NCI-H526 treated with DMSO at 0.1 percent for 48 hours (cell line): Measurements from ENCODE around the gene HOXD10.

Source experiments
- DNase-seq: peaks from one replicate; lab custom pipeline; 2025; lab: John Stamatoyannopoulos, UW

Gene HOXD10

DNA sequence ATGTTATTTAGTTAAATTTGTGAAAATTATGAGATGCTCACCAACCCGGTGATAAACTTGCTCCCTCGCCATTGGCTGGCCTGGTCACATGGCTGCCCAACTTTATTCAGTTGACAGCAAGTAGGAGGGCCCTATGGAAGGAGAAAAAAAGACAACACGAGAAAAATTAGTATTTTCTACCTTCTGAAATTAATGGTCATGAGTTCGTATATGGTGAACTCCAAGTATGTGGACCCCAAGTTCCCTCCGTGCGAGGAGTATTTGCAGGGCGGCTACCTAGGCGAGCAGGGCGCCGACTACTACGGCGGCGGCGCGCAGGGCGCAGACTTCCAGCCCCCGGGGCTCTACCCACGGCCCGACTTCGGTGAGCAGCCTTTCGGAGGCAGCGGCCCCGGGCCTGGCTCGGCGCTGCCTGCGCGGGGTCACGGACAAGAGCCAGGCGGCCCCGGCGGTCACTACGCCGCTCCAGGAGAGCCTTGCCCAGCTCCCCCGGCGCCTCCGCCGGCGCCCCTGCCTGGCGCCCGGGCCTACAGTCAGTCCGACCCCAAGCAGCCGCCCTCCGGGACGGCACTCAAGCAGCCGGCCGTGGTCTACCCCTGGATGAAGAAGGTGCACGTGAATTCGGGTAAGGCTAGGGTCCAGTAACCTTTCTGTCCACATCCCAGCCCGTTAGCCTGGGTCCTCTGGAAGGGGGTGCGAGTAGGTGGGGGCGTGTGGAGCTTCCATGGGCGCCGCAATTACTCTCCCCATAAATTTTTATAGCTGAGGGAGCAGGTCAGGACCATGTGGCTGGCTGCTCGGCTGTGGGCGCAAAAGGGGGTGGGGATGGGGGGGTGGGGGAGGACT is 35.1 kb downstream of the HOXD10 start, which contains the start of gene HOXD4:
Gene HOXD4, plus strand, starts transcription at position 109 of the 846 bp plus-strand sequence. Its CDS starts 84 bp downstream, at position 193.
- DNase-seq = no peak

DNA sequence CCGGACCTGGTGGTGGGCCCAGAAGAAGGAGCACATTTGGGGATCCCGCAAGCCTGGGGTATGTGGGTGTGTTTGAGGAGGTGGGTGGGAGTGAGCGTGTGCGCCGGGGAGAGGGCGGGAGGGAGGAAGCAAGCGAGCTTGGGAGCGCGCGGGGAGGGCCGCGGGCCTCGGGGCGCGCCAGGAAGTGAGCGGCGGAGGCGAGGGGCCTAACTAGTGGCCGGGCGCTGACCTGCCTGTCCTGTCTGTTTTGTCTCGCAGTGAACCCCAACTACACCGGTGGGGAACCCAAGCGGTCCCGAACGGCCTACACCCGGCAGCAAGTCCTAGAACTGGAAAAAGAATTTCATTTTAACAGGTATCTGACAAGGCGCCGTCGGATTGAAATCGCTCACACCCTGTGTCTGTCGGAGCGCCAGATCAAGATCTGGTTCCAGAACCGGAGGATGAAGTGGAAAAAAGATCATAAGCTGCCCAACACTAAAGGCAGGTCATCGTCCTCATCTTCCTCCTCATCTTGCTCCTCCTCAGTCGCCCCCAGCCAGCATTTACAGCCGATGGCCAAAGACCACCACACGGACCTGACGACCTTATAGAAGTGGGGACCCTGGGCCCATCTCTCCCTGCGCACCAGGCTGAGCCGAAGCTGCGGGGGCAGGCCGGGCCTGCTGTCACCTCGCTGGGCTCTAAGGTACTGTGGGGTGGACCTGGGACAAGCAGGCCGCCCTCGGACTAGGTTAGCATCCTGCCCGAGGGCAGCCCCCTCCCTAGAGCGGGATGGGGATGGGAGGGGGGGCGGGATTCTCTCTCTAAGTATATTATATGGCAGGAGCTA is 36.0 kb downstream of the HOXD10 start:
- DNase-seq = no peak

DNA sequence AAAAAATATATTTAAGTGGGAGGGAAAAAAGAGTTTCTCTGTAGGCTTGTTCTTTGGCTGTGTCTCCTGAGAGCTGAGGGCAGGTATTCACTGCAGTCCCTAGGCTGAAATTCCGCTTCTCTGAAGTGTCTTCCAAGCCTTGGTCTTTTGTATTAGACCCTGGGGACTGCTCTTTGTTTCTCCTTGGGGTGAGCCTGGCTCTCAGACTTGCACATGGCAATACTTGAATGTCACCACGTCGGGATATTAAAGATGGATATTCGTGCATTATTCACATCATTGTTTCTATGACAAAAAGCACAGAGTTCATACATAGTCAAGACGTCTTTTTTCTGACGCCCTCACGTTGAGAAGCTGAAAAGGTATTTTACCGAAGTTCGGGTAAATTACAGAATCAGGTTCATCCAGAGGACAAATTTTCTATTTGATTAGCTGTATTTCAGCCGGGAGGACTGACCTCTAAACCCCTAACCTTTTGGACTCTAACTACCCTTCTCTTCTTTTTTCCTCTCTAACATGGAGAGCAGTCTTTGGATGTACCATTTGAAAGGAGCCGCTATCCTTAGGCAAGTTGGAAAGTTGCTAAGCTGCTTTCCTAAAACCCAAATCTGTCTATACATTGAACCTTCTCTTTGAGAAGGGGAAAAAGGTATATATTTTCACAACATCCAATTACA is 38.1 kb downstream of the HOXD10 start:
- DNase-seq = no peak

DNA sequence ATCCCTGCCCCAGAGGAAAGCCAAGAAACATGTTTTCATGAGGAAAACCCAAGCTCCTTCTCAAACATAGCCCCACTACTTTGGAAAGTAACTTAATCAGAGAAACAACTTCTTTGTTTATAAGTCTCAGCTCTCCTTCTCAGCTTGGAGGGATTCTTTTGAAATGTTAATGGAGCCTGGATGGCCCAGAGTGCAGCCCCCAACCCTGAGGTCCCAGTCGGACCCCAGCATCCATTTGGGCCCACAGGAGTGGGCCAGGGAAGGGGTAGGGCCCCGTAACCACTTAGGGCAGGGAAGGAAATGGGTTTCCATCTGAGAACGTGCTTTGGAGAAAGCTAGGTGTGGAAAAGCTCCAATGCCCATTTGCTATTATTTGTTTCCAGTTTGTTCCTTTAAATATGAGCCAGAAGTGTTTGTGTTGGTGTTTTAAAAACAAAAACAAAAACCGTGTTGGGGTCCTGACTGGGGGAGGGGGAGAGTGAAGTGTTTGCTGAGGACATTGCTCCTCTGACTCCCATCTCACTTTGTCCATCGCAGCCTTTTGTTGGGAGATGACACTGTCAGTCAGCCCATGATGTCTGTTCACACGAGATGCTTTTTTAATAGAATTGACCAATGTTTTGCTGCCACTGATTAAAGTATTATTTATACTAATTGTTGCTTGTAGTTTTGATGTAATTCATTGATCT is 38.9 kb downstream of the HOXD10 start:
- DNase-seq = no peak

DNA sequence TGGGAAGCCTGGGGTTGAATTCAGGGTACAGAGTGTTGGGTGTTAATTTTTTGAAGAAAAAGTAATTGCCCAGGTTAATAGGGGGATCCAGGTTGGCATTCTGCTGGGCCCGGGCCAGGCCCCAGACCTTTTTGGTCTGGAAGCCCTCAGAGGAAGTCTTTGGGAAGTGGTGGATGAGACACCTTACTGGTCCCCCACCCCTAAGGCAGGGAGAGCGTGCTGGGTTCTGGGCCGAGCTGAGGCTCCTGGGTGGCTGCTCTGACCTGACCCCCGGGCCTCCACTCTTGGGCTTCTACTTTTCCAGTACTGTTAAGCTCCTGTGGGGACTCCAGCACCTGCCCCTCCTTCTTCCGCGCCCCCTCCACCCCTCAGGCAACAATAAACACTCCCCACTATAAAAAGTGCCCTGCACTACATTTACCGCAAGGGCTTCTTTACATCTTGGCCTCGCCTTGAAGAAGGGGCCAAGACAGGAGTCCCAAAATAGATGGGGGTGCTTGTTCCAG is 39.8 kb downstream of the HOXD10 start:
- DNase-seq = no peak

DNA sequence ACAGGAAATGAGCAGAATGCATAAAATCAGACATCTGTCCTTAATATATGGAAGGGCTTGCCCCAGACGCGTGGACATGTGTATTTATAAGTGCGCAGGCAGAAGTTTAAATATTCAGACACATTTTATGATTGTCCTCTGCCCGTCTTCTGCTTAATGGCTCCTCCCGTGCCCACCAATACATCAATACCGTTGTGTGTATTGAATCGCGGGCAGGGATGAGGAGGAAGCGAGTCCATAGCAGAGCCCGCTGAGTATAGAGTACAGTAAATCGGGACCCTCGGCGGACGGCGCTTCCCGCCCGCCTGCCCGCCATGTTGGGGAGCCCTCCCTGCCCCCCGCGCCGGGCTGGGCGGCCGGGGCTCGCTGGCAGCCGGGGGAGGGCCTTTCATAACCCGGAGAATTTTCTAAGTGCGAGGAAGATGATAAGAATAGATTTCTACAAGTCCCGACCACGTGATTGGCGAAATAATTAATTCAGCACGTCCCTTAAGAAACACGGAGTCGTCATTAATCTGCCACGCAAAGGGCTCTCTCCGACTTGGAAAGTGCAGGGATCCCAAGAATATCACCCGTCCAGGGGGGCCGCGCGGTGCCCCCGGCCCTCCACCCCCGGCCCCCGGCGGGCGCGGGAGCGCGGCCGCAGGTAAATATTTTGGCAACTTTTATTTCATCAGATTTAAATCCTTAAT is 40.4 kb downstream of the HOXD10 start, which contains the start of gene HOXD3:
Gene HOXD3, plus strand, starts transcription at position 501 of the 692 bp plus-strand sequence. CDS start 11,808 bp downstream, outside the sequence.
- peak; percentile 44 for DNase-seq

DNA sequence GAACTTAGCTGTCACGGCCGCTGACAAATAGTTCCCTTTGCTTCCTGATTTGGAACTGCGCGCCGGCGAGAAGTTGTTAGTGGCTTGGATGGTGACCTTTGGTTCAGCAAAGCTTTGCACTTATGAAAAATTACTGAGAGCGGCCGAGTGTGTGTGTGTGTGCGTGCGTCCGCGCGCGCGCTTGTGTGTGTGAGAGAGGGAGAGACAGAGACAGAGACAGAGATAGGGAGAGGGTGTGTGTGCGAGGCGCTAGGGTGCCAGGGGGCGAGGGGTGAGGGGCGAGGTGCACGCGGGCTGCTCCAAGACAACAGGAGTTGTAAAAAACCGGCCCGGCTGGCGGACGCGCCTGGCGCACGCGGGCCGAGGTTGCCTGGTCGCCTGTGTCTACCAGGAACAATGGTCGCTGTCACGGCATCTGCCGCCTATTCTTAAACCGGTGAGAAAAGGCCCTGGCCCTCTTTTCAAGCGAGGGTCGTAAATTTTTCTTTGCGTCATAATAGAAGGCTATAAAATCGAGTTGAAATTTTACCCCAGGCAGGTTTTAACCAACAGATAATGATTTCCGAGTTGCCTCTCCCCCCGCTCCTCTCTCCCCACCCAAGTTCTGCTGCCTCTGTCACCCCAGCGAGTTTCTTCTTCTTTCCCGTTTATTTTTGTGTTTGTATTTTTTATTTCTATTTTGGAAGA is 41.1 kb downstream of the HOXD10 start:
- peak; percentile 81 for DNase-seq

DNA sequence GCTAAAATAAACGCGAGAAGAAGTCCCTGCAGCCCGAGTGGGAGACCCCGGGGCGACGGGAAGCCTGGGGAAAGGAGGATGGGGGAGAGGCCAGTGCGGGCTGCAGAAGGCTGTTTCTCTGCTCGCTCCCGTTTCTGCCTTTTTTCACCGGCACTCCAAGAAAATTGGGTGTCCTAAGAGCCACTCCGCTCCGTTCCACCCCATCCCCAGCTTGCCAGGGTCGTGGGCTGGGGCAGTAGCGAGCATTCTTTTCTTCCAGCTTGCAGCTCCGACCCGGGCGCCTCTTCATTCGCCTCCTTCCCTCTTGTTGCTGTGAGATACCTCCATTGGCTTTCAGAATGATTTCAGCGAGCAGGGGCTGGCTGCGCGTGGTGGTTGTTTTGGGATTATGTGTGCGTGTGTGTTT is 41.6 kb downstream of the HOXD10 start:
- peak; percentile 80 for DNase-seq

DNA sequence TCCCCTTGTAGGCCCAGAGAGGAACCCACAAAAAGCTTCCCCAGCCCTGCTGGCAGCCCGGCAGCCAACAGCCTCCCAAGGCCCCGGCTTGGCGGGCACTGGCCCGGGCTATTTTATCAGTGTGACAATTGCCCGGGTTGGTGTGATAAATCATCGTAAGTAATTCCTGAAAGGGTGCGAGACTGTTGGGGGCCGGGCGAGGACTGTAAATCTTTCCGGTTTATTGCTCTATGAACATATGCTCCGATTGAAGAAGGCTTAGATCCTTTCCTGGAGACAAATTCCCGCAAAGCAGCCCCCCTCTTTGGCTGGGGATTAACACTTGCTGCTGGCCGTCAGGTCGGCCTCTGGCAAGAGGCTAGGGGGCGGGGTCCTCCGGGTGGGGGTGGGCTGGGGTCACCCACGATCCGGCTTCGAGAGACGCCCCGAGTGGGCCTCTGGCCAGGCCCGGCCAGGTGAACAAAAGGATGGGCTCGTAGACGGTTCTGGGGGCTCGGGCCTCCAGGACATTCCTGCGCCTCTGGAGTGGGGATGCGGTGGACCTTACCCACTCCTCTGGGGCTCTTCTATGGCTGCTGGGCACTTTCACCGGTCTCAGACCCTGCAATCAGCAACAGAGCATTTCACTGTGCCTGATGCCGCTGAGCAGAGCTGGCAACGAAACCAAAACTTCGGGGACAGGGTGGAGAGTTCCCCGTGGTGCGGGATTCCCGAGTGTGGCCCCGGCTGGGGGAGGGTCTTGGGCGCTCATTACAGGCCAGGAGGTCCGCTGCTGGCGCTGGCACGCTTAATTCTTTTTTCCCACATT is 42.5 kb downstream of the HOXD10 start:
- DNase-seq = peak; percentile 39

DNA sequence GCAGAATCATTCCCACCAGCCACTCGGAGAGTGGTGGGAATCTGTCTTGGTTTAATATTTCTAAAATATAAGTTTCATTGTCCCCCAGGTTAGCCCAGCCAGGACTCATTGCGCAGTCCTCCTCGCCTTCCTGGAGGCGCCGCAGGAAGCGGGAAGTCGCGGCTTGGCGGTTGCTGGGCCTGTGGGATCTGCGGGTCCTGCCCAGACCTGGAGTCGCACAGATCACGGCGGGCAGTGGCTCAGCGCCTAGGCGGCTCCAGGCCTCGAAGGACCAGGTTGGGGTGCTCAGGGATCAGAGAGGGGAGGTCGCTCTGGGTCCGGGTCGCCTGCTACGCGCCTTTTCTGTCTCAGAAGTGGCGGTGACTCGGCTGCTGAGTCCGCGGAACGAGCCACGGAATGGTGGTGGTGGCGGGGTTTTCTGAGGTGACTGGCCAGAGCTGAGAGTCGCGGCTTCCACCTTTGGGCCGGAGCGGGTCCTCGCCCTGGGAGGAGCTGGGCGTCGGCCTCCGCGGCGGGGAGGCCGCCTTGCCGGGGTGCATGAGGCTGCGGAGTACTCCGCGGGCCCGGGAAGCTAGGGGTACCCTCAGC is 43.2 kb downstream of the HOXD10 start:
- peak; percentile 32 for DNase-seq

DNA sequence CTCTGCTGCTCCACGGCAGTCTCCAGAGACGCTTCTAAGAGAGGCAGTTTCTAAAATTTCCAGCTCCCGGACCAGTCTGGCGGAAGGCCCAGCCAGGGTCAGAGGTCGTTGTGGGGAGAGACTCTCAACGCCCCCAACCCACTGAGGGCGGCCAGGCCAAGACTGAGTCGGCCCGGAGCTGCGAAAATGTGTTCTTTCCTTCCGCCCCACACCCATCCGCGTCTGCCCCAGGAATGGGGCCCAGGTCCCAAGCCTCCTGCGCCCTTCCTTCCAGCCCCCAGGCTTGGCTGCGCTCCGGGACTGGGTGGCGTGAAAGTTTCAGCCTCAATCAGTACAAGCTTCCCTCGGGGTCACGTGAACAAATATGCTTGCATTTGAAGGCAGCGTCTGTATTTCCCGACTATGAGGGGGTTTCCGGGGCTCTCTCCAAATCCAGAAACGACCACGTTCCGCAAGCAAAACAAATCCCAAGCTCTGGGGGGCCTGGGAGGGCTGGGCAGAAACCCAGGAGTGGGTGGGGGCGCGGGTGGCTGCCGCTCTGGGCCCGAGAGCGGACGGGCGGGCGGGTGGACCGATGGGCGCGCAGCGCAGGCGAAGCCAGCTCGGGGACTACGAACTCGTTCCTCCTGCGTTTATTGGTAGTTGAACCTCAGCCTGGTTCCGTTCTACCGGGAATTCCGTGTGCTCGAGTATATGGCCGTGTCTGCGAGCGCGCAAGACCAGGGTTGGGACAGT is 43.8 kb downstream of the HOXD10 start:
- DNase-seq = peak; percentile 24

DNA sequence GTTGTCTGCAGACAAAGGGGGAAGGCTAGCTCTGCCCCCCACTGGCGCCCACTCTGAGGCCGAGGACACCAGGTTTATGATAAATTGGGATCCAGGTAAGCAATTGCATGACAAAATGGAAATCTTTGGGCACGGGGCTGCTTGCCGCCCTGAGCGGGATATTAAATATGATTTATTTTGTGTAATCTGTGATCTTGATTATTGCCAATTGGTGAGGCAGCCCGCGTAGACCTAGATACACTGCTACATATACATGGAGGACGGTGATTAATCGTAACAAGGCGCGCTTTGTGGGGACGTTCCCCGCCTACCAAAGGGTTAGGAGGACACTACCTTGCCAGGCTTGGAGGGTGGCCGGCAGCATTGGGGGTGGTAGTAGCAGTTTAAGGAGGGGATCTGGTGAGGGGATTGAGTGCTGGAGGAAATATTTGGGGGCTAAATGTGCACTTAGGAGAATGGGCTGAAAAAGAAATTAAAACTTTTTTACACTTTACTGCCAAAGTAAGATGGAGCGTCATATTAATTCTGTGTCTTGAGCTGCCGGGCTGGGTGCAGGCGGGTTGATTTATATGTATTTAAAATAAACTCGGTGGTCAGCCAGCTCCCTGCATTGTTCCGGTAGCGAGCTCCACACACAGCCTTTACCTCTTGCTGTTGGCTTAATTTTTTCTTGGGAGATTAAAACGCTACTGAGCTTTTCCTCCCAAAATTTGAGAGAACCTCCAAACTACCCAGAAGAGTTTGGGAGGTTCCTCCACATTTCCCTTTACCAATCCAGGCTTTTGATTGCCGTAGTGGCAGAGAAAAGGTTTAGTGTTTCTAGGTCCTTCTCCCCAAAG is 44.6 kb downstream of the HOXD10 start:
- no peak for DNase-seq

DNA sequence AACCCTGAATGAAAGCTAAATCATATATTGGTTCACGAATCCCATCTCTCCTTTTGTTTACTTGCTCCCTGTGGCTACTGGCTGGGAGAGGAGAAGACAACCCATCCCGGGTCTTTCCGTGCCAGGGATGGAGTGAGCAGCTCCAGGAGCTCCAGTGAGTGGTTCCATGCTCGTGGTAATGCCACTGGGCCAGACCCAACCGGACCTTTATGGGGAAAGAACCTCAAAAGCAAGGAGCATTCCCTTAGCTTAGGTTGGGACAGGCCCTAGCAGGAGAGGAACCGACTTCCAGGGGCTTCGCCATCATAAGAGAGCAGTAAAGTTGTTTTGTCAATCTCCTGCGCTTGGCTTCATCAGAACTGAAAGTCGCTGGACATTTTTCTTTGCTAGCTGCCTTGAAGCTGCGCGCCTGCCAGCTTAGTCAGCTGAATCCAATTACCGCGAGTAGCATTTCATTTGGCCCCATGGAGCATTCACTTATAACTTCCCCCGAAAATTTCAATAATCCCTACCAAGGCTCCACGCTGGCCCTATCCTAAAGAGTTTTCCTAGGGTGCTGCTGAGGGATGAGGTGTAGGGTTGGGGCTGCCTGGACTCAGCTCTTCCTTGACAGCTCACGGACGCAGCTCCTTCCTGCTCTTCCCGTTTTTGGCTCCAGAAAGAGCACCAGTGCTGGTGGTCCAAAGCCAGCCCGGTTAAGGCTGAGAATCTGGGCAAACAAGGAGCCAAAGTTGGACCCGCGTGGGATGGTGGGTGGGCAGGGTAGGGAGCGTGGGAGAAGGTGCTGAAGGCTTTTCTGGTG is 45.4 kb downstream of the HOXD10 start:
- no peak for DNase-seq

DNA sequence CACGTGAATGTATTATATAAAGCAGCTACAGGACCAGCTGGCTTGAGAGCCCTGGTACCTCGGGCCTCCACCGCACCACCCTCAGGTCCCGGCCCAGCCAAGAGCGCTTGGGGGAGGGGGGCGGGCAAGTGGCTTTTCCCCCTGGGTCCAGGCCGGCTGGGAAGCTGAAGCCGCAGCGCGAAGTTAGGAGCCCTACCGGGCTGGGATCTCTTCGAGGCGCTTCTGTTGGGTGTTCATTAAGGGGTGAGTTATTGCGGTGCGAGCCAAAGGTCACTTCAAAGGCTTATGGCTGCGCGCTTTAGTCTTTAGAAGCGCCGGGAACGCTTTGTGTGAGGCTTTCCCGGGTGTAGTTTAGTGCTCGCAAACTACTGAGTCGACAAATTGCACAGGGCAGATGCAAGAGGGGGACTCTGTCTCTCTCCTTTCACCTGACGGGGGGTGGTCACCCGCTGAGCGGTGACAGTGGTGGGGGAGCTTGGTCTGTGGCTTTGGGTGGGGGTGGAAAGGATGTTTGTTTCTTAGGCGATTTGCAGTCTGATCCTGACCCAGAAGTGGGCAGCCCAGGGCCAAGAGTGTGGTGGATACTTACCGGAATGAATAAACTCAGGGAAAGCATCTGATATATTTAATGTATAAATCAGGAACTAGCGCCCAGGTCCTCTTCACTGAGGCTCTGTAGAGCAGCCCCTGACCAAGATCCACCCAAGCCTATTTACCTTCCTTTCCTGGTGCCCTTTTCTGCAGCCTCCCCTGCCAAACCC is 46.5 kb downstream of the HOXD10 start:
- no peak for DNase-seq

DNA sequence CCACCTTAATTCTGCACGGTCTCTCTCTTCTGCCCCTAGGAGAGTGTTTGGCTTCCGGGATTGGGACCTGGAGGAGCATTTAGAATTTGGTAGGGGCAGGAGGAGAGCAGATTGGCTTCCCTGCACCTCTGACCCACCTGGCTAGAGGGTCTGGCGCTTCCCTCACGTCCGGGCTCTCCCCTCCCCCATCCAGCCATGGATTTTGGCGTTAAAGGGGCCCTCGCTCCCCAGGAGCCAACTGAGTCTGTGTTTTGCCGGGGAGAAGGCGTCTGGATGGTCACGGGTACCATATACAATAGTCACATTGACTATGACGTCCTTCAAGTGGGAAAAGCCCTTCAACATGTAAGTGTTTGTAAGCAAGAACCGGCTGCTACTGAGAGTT is 47.1 kb downstream of the HOXD10 start:
- DNase-seq = no peak

DNA sequence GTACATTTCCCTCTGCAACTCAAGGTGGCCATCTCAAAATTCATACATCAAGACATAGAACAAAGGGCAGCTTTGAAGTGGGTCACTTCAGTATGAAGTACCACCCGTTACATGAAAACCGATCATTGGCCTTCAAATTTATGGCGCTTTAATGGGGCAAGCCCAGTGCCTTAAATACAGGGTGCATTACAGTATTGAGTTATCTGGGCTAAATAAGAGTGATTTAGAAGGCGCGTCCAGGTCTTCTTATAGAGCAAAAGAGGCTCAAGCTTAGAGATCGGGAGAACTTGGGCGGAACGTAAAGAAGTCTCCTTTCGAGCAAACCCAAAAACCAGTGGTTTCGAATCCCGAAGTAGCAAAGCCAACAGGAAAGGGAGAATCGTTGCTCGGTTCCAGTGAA is 47.6 kb downstream of the HOXD10 start:
- DNase-seq = no peak
